ENCODE measurements around the gene BORCS6. TPM values are rescaled to one million over a fixed set of nuclear protein-coding genes. Genes with fewer than 3 reads are reported as not detected.

The BORCS6 gene
- total and polyA plus RNA-seq, 9 of the 15 experiments (the other 6 are each of a cell fraction or from before 2014, with no cell fraction given), result 0.01 to 7.4 (median 2.3) TPM

DNA sequence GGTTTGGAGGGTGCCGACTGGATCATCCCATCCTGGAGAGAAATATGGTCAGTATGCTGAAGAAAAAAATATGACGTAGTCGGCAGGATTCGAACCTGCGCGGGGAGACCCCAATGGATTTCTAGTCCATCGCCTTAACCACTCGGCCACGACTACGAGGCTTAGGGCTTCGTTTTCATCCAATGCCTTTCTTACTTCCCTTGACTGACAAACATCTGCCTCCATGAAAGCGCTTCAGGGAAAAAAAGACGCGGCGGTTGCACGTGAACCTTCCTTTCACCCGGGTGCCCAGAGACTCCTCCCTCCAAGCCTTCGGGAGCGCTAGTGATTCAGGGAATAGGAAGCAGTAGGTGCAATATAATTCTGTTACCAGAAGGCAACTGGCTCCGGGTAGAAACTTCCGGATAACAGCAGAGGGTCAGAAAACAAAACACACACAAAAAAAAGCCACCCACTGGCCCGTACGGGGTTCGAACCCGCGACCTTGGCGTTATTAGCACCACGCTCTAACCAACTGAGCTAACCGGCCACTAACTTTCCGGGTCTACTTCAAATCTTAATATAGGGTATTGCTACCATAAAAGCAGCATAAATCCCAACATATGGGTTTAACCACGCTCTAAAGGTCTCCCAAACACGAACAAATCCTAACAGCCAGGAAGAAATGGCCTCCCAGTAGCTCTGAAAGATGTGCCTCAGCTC lies 36.7 kb upstream of the BORCS6 start (continued):
- TF ChIP-seq, protein P1, sequence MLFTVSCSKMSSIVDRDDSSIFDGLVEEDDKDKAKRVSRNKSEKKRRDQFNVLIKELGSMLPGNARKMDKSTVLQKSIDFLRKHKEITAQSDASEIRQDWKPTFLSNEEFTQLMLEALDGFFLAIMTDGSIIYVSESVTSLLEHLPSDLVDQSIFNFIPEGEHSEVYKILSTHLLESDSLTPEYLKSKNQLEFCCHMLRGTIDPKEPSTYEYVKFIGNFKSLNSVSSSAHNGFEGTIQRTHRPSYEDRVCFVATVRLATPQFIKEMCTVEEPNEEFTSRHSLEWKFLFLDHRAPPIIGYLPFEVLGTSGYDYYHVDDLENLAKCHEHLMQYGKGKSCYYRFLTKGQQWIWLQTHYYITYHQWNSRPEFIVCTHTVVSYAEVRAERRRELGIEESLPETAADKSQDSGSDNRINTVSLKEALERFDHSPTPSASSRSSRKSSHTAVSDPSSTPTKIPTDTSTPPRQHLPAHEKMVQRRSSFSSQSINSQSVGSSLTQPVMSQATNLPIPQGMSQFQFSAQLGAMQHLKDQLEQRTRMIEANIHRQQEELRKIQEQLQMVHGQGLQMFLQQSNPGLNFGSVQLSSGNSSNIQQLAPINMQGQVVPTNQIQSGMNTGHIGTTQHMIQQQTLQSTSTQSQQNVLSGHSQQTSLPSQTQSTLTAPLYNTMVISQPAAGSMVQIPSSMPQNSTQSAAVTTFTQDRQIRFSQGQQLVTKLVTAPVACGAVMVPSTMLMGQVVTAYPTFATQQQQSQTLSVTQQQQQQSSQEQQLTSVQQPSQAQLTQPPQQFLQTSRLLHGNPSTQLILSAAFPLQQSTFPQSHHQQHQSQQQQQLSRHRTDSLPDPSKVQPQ (CRISPR knock-in tag; IDR thresholded peaks at IDR 0.05; ENCODE audit: borderline replicate concordance), result no peak
- TF ChIP-seq YBX1 (IDR thresholded peaks at IDR 0.05) (no peak), ZSCAN29 (IDR thresholded peaks at IDR 0.05) (peak; percentile 73; the same call in 1 of the 2 replicates), SREBF1 (IDR thresholded peaks at IDR 0.05; ENCODE audit: borderline replicate concordance, low read depth, low read length) (no peak), ZNF431 (CRISPR knock-in tag; IDR thresholded peaks at IDR 0.05) (no peak), RAD21 (CRISPR knock-in tag; conservative IDR thresholded peaks at IDR 0.05 in 1 of 2, IDR thresholded peaks at IDR 0.05 in 1 of 2) (no peak; a peak in 1 of 4 replicates), ZNF589 (CRISPR knock-in tag; IDR thresholded peaks at IDR 0.05; ENCODE audit: low read depth) (no peak), COPS2 (conservative IDR thresholded peaks at IDR 0.05) (no peak), ZBTB49 (CRISPR knock-in tag; IDR thresholded peaks at IDR 0.05; ENCODE audit: borderline replicate concordance) (no peak), FIP1L1 (IDR thresholded peaks at IDR 0.05; ENCODE audit: low read depth, low read length, poor library complexity, severe bottlenecking) (no peak), ZNF445 (CRISPR knock-in tag; IDR thresholded peaks at IDR 0.05; ENCODE audit: low read depth) (no peak), TCF7L2 (IDR thresholded peaks at IDR 0.05; ENCODE audit: low read depth, low read length) (no peak), BACH1 (tag; IDR thresholded peaks at IDR 0.05) (no peak), OTX1 (CRISPR knock-in tag; IDR thresholded peaks at IDR 0.05) (peak; percentile 79; the same call in 1 of the 2 replicates), DPF2 (IDR thresholded peaks at IDR 0.05) (0 out of 2 replicates have a peak, but pooled peaks have one; percentile 7), KLF13 (tag; IDR thresholded peaks at IDR 0.05; ENCODE audit: borderline replicate concordance, low read depth) (no peak), NEUROD1 (IDR thresholded peaks at IDR 0.05; ENCODE audit: borderline replicate concordance, low read depth, low read length, partially characterized antibody) (no peak), ZBTB8A (IDR thresholded peaks at IDR 0.05; ENCODE audit: partially characterized antibody) (peak; percentile 69), RFX7 (CRISPR knock-in tag; IDR thresholded peaks at IDR 0.05) (peak; percentile 59; the same call in 1 of the 2 replicates), THRAP3 (IDR thresholded peaks at IDR 0.05; ENCODE audit: borderline replicate concordance) (peak; percentile 85; the same call in 1 of the 2 replicates)
